IMR-90 (cell line): ENCODE results near the gene EXOC2. TPM values are rescaled to one million over a fixed set of nuclear protein-coding genes. Genes with fewer than 3 reads are reported as not detected.
A peak's percentile ranks its signal among the peaks of the same experiment; 100 is the strongest.

Source experiments
- ATAC-seq: fragments of 200-7000 bp; cut with Tn5 transposase; 2 replicates; pipeline ENCODE4 v1.9.1; 2020; ENCODE audit warnings: low read depth, mild to moderate bottlenecking, moderate library complexity
- BruUV-seq: library from RNA; stranded (reverse); fragments of 400-500 nt; replicated peaks from 2 replicates; lab custom pipeline; 2021; lab: Mats Ljungman, UMichigan
- CTCF ChIA-PET: fragments of 300-600 bp; formaldehyde crosslinking; extraction: SDS; loops from one replicate; lab custom pipeline; 2021; ENCODE audit warnings: antibody characterized with exemption; lab: Yijun Ruan, JAX
- POLR2A ChIA-PET: fragments of 300-600 bp; sonication (Branson Sonifier 250); formaldehyde crosslinking; loops from one replicate; lab custom pipeline; 2022; ENCODE audit warnings: antibody characterized with exemption; ENCODE audit not compliant: unreplicated experiment; lab: Charles Lee
- DNase-seq: peaks from one replicate; pipeline ENCODE4 v3.0.0; 2013
- H2AFZ ChIP-seq: replicated peaks from 2 replicates; pipeline ENCODE3; 2013; ENCODE audit warnings: low read length, mild to moderate bottlenecking; ENCODE audit not compliant: poor library complexity
- H2AK5ac ChIP-seq: 2 replicates; pipeline ENCODE4 v1.6.1; 2013; ENCODE audit warnings: low read depth, low read length, inconsistent platforms
- H2AK9ac ChIP-seq: replicated peaks from 2 replicates; pipeline ENCODE3; 2013; ENCODE audit warnings: mild to moderate bottlenecking, low read depth, low read length, moderate library complexity; ENCODE audit not compliant: poor library complexity
- H2BK120ac ChIP-seq: 2 replicates; pipeline ENCODE4 v1.6.1; 2013; ENCODE audit warnings: low read depth, low read length, inconsistent platforms
- H2BK15ac ChIP-seq: 3 replicates; pipeline ENCODE4 v1.6.1; 2013; ENCODE audit warnings: low read depth, low read length, inconsistent platforms
- H2BK20ac ChIP-seq: 2 replicates; pipeline ENCODE4 v1.6.1; 2013; ENCODE audit warnings: low read depth, mild to moderate bottlenecking, inconsistent platforms, low read length, moderate library complexity
- H2BK5ac ChIP-seq: 2 replicates; pipeline ENCODE4 v1.6.1; 2013; ENCODE audit warnings: mild to moderate bottlenecking, low read depth, low read length, inconsistent platforms; ENCODE audit not compliant: poor library complexity, severe bottlenecking
- H3K14ac ChIP-seq: replicated peaks from 2 replicates; pipeline ENCODE4 v1.6.1; 2013; ENCODE audit warnings: low read depth, low read length, inconsistent platforms
- H3K18ac ChIP-seq: 2 replicates; pipeline ENCODE4 v1.6.1; 2013; ENCODE audit warnings: low read depth, low read length, control low read depth
- H3K23ac ChIP-seq: 2 replicates; pipeline ENCODE4 v1.6.1; 2013; ENCODE audit warnings: low read depth, low read length, inconsistent platforms
- H3K27ac ChIP-seq: 2 replicates; pipeline ENCODE4 v1.5.1; 2013; ENCODE audit warnings: mild to moderate bottlenecking, control low read depth, low read length; ENCODE audit not compliant: insufficient read depth
- H3K27me3 ChIP-seq: 2 replicates; pipeline ENCODE4 v1.6.1; 2013; ENCODE audit warnings: low read length; ENCODE audit not compliant: control insufficient read depth, insufficient read depth
- H3K36me3 ChIP-seq: 2 replicates; pipeline ENCODE4 v1.6.1; 2013; ENCODE audit warnings: low read length, mixed read lengths; ENCODE audit not compliant: control insufficient read depth, insufficient read depth
- H3K4ac ChIP-seq: 2 replicates; pipeline ENCODE4 v1.6.1; 2013; ENCODE audit warnings: low read depth, low read length, inconsistent platforms
- H3K4me1 ChIP-seq: 2 replicates; pipeline ENCODE4 v1.6.1; 2013; ENCODE audit warnings: low read length, mixed read lengths; ENCODE audit not compliant: control insufficient read depth, insufficient read depth
- H3K4me2 ChIP-seq: 2 replicates; pipeline ENCODE4 v1.6.1; 2013; ENCODE audit warnings: low read depth, mild to moderate bottlenecking, control low read depth, low read length, moderate library complexity
- H3K4me3 ChIP-seq: 2 replicates; pipeline ENCODE4 v1.5.1; 2013; ENCODE audit warnings: low read depth, mild to moderate bottlenecking, control low read depth, low read length, moderate library complexity; ENCODE audit not compliant: insufficient read depth
- H3K56ac ChIP-seq: 2 replicates; pipeline ENCODE4 v1.6.1; 2013; ENCODE audit warnings: low read length, inconsistent platforms; ENCODE audit not compliant: insufficient read depth; ENCODE audit errors: extremely low read depth
- H3K79me1 ChIP-seq, 2 experiments: 2 replicates each; pipeline ENCODE4 v1.6.1; 2013; ENCODE audit warnings: low read length in 2 of 2, inconsistent platforms in 1 of 2, low read depth in 1 of 2
- H3K9ac ChIP-seq: 2 replicates; pipeline ENCODE4 v1.6.1; 2013; ENCODE audit warnings: low read depth, low read length, control low read depth
- H3K9me1 ChIP-seq: 2 replicates; pipeline ENCODE4 v1.6.1; 2013; ENCODE audit warnings: low read length, inconsistent platforms; ENCODE audit not compliant: insufficient read depth
- H3K9me3 ChIP-seq: 2 replicates; pipeline ENCODE4 v1.6.1; 2013; ENCODE audit warnings: low read length; ENCODE audit not compliant: control insufficient read depth, insufficient read depth
- H4K20me1 ChIP-seq: 2 replicates; pipeline ENCODE4 v1.6.1; 2013; ENCODE audit warnings: low read length, inconsistent platforms; ENCODE audit not compliant: insufficient read depth
- H4K5ac ChIP-seq: 2 replicates; pipeline ENCODE4 v1.6.1; 2013; ENCODE audit warnings: mild to moderate bottlenecking, low read depth, low read length, control low read depth
- H4K8ac ChIP-seq, 2 experiments: 2 replicates each; pipeline ENCODE4 v1.6.1; 2013; ENCODE audit warnings: low read depth in 2 of 2, low read length in 2 of 2, control low read depth in 1 of 2, inconsistent platforms in 1 of 2
- H4K91ac ChIP-seq: 2 replicates; pipeline ENCODE4 v1.6.1; 2013; ENCODE audit warnings: low read depth, low read length, inconsistent platforms; ENCODE audit not compliant: insufficient read depth
- BHLHE40 ChIP-seq: fragments of 150-350 bp; IDR thresholded peaks from 2 replicates; pipeline ENCODE4 v1.6.1; 2016; ENCODE audit warnings: mild to moderate bottlenecking, low read depth, low read length
- CHD1 ChIP-seq: IDR thresholded peaks from 2 replicates; pipeline ENCODE4 v1.6.1; 2012; ENCODE audit warnings: low read depth, low read length, improper control_type of control experiment
- MAZ ChIP-seq: IDR thresholded peaks from 2 replicates; pipeline ENCODE4 v1.6.1; 2012; ENCODE audit warnings: low read depth, mild to moderate bottlenecking, low read length, improper control_type of control experiment, moderate library complexity, borderline replicate concordance
- MXI1 ChIP-seq: IDR thresholded peaks from 2 replicates; pipeline ENCODE4 v1.6.1; 2012; ENCODE audit warnings: low read depth, mild to moderate bottlenecking, low read length, moderate library complexity, borderline replicate concordance
- RAD21 ChIP-seq: IDR thresholded peaks from 2 replicates; pipeline ENCODE4 v1.6.1; 2012; ENCODE audit warnings: low read length, improper control_type of control experiment
- RFX5 ChIP-seq: IDR thresholded peaks from 2 replicates; pipeline ENCODE4 v1.8.0; 2012; ENCODE audit warnings: low read depth, mild to moderate bottlenecking, low read length, moderate library complexity
- WGBS, 2 experiments: methylation state at CpG; one replicate each; pipeline versions ENCODE4 v1.1.5 to v1.1.7; 2013; ENCODE audit warnings: missing lambda C conversion rate in 2 of 2; ENCODE audit not compliant: insufficient read length in 1 of 2; ENCODE audit errors: extremely low coverage in 2 of 2; 5-methylcytosine and 5-hydroxymethylcytosine counted together
- dilution Hi-C: fragments of 300-500 bp; cut with HindIII; formaldehyde crosslinking; loops from one replicate; pipeline ENCODE4 v1.14.3; 2018; ENCODE audit warnings: low sequenced_read_pairs; ENCODE audit not compliant: unreplicated experiment
- in situ Hi-C: fragments of 300-500 bp; cut with MboI; formaldehyde crosslinking; loops from 3 replicates; pipeline ENCODE4 v1.14.3; 2019; ENCODE audit warnings: low sequenced_read_pairs, inconsistent platforms, mixed read lengths
- intact Hi-C: fragments of 100-400 bp; cut with micrococcal nuclease; formaldehyde crosslinking; loops from 2 replicates; pipeline ENCODE4 v1.10.0; 2022
- polyA plus RNA-seq, 3 experiments: library from polyadenylated mRNA; depleted of rRNA; stranded (reverse); fragments of >200 nt; gene quantifications; 2 replicates each; pipeline ENCODE4 v1.2.3, GENCODE V29; 2012; ENCODE audit warnings: low replicate concordance in 1 of 3
- total RNA-seq: library from RNA; depleted of rRNA; stranded (reverse); fragments of >200 nt; gene quantifications from 2 replicates; pipeline ENCODE4 v1.2.3, GENCODE V29; 2012

The EXOC2 gene
- total and polyA plus RNA-seq, 2 of the 4 experiments (the other 2 are of a cell fraction), result 13.1 to 37.3 TPM

DNA sequence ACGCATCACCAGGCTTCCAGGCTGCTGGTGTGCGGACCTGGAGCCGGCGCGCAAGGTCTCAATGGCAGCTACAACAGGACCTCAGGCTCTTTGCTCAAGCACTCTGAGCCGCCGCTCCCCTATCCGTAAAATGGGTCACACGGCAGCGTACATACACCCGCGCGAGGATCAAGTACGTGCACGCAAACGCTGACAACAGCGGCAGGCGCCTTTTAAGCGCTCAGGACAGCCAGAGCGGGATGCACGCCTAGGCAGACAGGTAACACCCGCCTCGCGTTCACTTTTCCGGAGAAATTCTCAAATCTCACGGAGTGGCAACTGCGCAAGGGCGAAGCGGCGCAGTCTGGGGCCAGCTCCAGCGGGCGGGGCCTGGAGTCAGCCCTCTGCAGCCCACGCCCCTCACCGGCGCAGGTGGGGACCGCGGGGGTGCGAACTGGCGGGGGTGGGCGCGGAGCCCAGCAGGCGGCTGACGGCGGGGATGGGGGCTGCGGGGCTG is 535 bp downstream of the EXOC2 start:
- no peak overlapping the region for H2BK120ac ChIP-seq
- H3K4ac ChIP-seq, result peak overlapping the region; percentile 22; the same call in 1 of the 2 replicates
- no TSS peak for BruUV-seq
- H3K9me3 ChIP-seq, result no peaks in the 10 kb centered on the region
- ChIA-PET CTCF (no interaction called here), POLR2A (interaction anchor here (0.5 kb wide), 1 partner anchor 705 kb away, joined by 6 read pairs; no protein-coding TSS in a partner anchor)
- H3K36me3 ChIP-seq, result peaks cover 4% of the 10 kb centered on the region; the same call in 1 of the 2 replicates
- H3K56ac ChIP-seq, result no peak overlapping the region
- in situ Hi-C loops, result no loop called here
- no peak overlapping the region for H3K18ac ChIP-seq
- H3K79me1 ChIP-seq, result peaks cover 35 to 54% of the 10 kb centered on the region in 2 experiments
- H3K9ac ChIP-seq, result peak overlapping the region; percentile 41
- H2AK9ac ChIP-seq, result peak overlapping the region; percentile 22
- H3K4me1 ChIP-seq, result no peaks in the 10 kb centered on the region
- H3K4me3 ChIP-seq, result peak overlapping the region; percentile 88
- H3K4me2 ChIP-seq, result peak overlapping the region; percentile 83
- H4K5ac ChIP-seq, result peak overlapping the region; percentile 37; the same call in 1 of the 2 replicates
- TF ChIP-seq MAZ (0 out of 2 replicates have a peak, but pooled peaks have one; percentile 10), RAD21 (no peak), RFX5 (no peak), BHLHE40 (no peak), MXI1 (peak; percentile 28; the same call in 1 of the 2 replicates), CHD1 (no peak)
- H2AK5ac ChIP-seq, result peak overlapping the region; percentile 68; the same call in 1 of the 2 replicates
- DNase-seq (peak; percentile 34), ATAC-seq (peak; percentile 84)
- H2BK15ac ChIP-seq, result no peak overlapping the region
- no peak overlapping the region for H2BK20ac ChIP-seq
- H2AFZ ChIP-seq, result peak overlapping the region; percentile 96
- peak overlapping the region; percentile 10; the same call in 1 of the 2 replicates for H3K23ac ChIP-seq
- H3K27me3 ChIP-seq, result no peaks in the 10 kb centered on the region
- WGBS, 2 experiments, result 1% methylated on average over 39 of the region's 45 CpGs; no CpG with 5 or more reads in 1 of the 2 experiments
- H2BK5ac ChIP-seq, result no peak overlapping the region
- intact Hi-C loops, result no loop called here
- peaks cover 3% of the 10 kb centered on the region; the same call in 1 of the 2 replicates for H4K20me1 ChIP-seq
- peak overlapping the region; percentile 21 for H3K27ac ChIP-seq
- H4K8ac ChIP-seq, result peak overlapping the region in 1 of 2 experiments; percentile 29; a peak in 1 of 4 replicates
- H4K91ac ChIP-seq, result peak overlapping the region; percentile 3; the same call in 1 of the 2 replicates
- H3K9me1 ChIP-seq, result peaks cover 3% of the 10 kb centered on the region; the same call in 1 of the 2 replicates
- H3K14ac ChIP-seq, result peak overlapping the region; percentile 1; the same call in 1 of the 2 replicates
- dilution Hi-C loops, result no loop called here
